ENCODE results near the gene IFNA10.
"Not testable (repeated sequence)": the region's sequence is repeated elsewhere in the genome, so short reads cannot be mapped to it uniquely, and the experiment has no call there.

The IFNA10 gene

GRCh38 chr9:21194867-21195776, 11.8 kb downstream of the IFNA10 start:
- peak; percentile 56 for DNase-seq (ENCODE audit: low spot score)

DNA sequence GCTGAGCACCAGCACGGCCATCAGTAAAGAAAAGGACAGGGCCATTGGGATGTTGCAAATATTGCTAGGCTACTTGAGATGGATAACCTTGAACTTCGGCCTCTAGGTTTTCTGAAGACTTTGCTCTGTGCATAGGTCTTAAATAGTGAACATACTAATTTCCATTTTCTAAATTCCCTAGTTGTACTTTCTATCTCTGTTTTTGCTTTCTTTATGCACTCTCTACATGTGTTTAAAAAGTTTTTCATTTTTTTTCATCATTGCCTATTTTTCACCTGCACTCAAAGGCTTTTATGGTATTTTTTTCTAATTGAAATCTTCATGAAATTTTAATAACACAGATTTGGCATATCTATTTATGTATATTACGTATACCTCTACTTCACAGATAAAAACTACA, 19.5 kb downstream of the IFNA10 start, which contains the start of gene IFNA4:
Gene IFNA4 (minus strand): TSS at position 101 of the 400 bp plus-strand sequence. CDS start 56 bp downstream, at position 45.
- not testable (repeated sequence) for DNase-seq (ENCODE audit: low spot score)

DNA sequence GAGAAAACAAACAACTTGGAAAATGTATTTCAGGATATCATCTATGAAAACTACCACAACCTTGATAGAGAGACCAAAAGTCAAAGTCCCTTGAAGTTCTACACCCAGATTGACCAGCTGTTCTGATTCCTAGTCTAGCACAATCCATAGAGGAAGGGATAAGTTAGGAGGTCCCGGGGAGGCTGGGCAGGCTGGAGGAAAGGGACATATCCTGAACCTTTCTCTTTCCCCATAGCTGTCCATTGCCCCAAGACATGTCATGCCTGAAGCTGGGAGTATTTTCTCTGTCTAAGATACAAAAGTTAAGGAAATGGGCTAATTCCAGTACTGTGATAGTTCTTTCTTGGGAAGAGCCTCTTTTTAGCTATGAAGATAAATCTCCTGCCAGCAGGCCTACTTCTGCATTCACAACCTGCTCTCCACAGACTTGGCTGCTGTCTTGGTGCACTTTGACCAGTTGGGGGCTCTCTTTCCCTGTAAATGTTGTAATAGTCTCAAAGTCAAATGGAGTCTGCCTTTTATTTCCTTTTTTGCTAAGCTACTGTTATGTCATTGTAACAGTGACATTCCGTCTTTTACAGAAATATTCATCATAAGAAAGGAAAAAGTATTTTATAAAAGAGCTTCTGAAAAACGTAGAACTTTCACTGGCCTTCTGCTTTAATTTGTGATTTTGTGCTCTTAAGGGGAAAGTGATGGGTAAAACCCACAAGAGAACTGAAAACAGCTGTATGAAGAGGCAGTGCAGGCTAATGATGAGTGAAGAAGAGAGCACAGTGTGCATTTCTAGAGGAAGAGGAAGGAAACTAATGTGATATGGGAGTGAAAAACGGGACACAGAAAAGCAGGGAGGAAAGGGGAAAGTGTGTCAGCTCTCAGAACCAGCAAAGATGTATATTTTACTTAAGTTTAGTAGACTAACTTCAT, 23.9 kb downstream of the IFNA10 start:
- peak; percentile 41 for DNase-seq (ENCODE audit: low spot score)

DNA sequence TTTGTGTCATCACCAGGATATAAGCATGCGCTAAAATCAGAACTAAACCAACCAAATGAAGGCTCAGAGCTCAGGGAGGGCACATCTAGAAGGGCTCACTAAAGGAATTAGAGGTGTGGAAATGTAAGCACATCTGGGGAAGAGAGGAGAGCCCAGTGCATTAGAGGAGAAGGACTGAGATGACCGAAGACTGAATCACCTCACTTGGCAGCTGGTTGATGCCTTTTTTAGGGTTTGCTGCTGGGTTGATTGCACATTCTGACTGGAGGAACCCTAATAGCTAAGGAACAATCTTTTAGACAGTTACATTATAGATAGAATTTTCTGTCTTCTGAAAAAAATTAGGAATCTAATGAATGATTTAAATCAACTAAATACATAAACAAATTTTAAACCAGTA, 32.3 kb downstream of the IFNA10 start:
- DNase-seq (ENCODE audit: low spot score): no peak

- DNase-seq (ENCODE audit: low spot score): no peak
These were observed 34.8 kb downstream of the IFNA10 start for GRCh38 chr9:21172156-21172555.

DNA sequence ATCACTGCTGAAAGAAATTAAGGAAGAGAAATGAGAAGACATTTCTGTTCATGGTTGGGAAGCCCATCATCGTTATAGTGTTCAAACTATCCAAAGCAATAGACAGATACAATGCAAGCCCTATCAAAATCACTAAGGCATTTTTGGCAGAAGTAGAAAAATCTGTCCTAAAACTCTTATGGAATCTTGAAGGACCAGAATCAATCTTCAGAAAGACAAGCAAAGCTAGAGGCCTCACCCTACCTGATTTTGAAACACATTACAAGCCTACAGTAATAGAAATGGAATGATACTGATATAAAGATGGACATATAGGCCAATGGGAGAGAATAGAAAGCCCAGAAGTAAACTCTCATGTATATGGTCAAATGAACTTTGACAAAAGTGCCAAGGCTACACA, 35.6 kb downstream of the IFNA10 start:
- no peak for DNase-seq (ENCODE audit: low spot score)

DNA sequence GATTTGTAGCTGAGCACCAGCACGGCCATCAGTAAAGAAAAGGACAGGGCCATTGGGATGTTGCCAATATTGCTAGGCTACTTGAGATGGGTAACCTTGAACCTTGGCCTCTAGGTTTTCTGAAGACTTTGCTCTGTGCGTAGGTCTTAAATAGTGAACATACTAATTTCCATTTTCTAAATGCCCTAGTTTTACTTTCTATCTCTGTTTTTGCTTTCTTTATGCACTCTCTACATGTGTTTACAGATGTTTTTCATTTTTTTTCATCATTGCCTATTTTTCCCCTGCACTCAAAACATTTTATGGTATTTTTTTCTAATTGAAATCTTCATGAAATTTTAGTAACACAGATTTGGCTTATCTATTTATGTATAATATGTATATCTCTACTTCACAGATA, 40.4 kb downstream of the IFNA10 start, which contains the start of gene IFNA21:
Gene IFNA21 (minus strand): TSS at position 101 of the 400 bp plus-strand sequence. CDS start 48 bp downstream, at position 53.
- not testable (repeated sequence) for DNase-seq (ENCODE audit: low spot score)

- DNase-seq (ENCODE audit: low spot score): no peak
These were observed 41.4 kb downstream of the IFNA10 start for GRCh38 chr9:21165516-21165915.

DNA sequence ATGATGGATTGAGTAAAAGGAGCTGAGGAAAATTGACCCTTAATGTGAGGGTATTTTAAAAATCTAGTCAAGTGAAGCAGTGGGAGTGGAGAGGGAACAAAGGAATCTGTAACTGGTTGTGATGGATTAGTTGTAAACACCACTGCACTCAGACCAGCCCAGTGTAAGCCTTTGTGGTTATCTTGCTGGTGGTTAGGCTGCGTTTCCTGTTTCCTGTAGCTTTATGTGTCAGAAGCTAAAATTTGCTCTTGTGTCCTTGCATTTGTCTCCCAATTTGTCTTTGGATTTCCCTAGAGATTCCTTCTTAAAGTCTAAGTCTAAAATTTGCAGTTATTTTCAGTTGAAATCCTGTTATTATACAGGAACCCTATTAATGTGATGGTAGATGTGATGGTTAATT, 46.8 kb downstream of the IFNA10 start:
- DNase-seq (ENCODE audit: low spot score): peak; percentile 43
